ENCODE results near the gene COA7.

- TF ChIP-seq CTCF (IDR thresholded peaks at IDR 0.05; ENCODE audit: low read length) (no peak), EZH2 (IDR thresholded peaks at IDR 0.05; ENCODE audit: borderline replicate concordance, low read length) (no peak)
Observed at GRCh38 chr1:52725903-52726264, 27.7 kb upstream of the COA7 start.
